HK-2 (cell line): ENCODE measurements around the gene APOA5.
"Not testable (repeated sequence)": the region's sequence is repeated elsewhere in the genome, so short reads cannot be mapped to it uniquely, and the experiment has no call there.

Source experiments
- DNase-seq: peaks from one replicate; pipeline ENCODE4 v3.0.0-alpha.2; 2018; ENCODE audit not compliant: unreplicated experiment

The APOA5 gene

GRCh38 chr11:116827461-116827860, 35.8 kb upstream of the APOA5 start:
- no peak for DNase-seq

DNA sequence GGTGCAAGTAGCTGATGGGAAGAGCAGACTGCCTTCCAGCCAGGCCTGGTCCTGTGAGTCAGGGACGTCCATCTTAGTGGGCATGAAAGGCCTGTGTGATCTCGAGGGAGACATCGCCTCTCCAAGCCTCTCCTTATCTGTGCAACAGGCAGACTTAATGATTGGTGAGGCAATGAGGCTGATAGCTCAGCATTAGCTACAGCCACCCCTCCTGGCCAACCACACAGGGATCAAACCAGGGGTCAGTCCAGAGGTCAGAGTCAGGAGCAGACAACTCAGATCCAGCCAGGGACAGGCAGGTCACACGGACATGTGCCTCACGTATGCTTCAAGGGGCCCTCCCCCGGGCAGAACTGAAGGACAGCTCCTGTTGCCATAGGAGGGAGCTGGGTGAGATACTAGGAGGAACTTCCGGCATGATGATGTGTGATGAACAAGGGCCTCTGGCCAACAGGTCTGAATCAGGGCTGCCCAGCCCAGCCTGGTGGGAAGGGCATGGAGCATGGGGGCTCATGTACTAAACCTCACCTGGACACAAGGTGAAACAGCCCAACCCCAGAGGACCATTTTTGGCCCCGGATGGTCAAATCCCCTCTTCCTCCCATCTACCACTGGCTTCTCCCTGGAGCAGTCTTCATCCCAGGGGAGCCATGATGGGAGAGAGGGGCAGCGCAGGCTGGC, 35.2 kb upstream of the APOA5 start:
- DNase-seq: no peak

DNA sequence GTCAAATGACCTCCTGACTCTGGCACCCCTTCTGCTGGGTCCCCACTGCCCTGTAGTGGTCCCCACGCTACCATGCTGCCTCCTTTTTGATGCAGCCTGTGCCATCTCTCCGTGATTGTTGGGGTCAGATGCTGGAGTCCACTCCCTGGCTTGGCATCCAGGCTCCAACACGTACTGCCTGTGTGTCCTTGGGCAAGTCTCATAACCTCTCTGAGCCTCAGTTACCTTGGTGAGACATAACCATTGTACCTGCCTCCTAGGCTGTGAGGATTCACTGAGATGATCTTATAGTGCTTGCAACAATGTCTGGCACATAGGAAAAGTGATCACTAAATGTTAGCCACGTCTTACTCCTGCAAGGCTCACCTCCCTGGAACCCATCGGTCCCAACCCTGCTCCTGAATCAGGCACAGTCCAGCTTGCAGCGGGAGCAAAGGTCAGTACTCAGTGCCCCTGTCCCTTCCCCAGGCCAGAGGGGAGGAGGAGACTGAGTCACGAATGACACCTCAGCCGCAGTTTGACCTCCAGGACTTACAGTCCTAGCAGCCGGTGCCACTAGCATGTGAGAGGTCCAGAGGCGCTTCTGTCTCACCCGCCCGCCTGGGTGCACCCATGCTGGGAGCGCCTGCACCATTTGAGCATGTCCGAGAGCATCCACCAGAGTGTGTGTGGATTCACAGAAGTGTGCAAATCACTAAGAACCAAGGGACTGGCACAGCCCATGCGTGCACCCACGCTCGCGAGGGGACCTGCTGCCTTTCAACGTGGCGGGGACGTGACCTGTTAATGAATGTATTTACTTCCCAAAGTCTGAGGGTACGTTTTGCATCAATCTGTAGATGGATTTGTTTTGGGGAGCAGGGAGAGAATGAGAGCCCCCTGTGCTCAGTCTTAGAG, 34.4 kb upstream of the APOA5 start:
- DNase-seq: no peak

GRCh38 chr11:116825434-116825833, 33.8 kb upstream of the APOA5 start:
- DNase-seq: no peak

- no peak for DNase-seq
Observed at GRCh38 chr11:116823031-116823843, 31.6 kb upstream of the APOA5 start, which contains the start of gene APOA4. Gene APOA4 (minus strand): TSS chr11:116823304. CDS start chr11:116823191, 113 bp downstream.

- DNase-seq: no peak
Observed at GRCh38 chr11:116822575-116822974, 30.9 kb upstream of the APOA5 start.

- DNase-seq: no peak
Observed at GRCh38 chr11:116821050-116821918, 29.6 kb upstream of the APOA5 start.

DNA sequence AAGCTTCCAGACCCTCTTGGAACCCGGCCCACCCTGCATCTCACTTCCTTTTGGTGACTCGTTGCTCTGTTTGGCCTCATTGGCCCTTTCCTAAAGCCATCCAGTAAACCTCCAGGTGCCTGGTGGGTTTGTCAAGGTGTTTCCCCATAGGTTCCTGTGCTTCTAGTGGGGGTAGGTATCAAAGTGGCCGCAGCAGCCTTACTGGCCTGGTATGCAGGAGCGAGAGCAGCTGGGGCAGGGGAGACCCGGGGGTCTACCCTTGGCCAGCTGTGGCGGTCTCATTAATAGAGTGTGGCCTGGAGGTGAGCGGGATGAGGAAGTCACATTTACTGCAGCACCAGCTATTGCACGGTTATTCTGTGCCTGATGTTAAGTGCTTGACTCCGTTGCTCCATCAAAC, 27.4 kb upstream of the APOA5 start:
- DNase-seq: no peak

- no peak for DNase-seq
Observed at GRCh38 chr11:116814502-116814901, 22.8 kb upstream of the APOA5 start.

DNA sequence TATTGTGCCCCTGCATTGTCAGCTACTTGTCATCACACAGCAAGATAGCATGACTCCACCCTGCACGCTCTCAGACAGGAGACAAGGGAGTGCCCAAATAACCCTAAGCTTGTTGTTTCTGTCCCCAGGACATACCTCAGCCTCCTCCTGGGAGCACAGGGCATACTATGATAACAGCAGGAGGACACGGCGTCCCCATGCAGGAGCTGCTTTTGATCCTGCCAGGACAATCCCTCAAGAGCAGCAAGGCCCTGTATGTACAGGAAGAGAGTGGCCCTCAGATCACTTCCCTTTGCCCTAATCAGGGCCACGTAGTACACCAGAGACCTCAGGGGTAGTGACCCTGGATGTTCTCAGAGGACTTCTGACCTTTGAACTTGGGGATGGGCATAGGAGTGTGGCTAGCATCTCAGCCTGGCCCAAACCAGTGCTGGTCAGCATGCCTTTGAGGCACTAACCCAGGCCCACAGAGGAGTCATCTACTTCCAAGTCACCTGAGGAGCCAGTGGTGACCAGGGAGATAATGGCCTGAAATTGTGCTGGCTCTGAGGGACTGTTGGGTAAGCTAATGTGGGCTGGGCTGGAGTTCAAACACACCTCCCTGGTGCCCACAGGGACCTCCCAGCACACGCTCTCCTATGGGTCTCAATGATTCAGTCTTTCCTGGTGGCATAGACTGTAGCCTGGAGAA, 22.2 kb upstream of the APOA5 start:
- no peak for DNase-seq

- DNase-seq: no peak
Observed at GRCh38 chr11:116813170-116813569, 21.5 kb upstream of the APOA5 start.

GRCh38 chr11:116812109-116812508, 20.4 kb upstream of the APOA5 start:
- DNase-seq: no peak

DNA sequence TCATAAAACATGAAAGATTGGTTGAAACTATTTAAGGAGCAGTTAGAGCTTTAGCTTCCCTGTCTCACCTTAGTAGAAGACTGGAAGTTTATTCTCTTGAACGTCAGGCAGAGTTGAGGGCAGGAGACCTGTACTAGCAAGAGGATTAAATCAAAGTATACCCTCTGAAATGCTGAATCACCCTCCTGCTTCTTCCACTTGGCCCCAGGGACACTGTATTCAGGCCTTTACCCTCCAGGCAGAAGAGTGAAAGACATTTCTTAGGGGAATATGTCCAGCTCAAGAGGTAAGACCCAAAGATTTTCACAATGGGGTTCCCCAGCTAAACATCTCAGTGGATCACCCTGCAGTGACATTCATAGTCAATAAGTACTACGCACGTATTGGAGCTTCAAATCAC, 19.5 kb upstream of the APOA5 start:
- DNase-seq: no peak

- no peak for DNase-seq
Observed at GRCh38 chr11:116808262-116809175, 16.8 kb upstream of the APOA5 start.

- no peak for DNase-seq
Observed at GRCh38 chr11:116807601-116808261, 16.1 kb upstream of the APOA5 start.

DNA sequence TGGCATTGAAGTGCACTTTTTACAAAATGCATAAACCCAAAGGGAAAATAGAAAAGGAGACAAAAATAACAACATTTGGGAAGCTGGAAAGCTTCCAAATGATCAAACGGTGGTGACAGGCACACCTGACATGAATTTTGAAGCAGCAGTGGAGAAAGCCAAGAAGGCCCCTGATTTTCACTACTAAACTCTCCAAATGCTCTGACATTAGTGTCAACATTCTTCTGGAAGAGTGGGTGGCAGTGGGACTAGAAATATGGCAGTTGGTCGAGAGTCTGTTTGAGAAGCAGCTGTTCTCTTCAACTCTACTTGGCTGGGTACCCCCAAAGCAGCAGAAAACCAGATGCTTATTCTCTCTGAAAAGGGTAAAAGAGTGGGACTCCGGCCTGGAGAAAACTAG, 12.3 kb upstream of the APOA5 start:
- no peak for DNase-seq

DNA sequence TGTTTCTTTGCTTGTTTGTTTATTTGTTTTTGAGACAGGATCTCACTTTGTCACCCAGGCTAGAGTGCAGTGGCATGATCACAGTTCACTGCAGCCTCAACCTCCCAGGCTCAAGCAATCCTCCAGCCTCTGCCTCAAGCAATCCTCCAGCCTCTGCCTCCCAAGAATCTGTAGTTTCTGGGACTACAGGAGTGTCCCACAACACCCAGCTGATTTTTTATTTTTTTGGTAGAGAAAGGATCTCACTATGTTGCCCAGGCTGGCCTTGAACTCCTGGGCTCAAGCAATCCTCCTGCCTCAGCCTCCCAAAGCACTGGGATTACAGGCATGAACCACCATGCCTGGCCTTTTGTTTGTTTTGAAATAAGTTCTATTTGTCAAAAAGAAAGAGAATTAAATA, 10.0 kb upstream of the APOA5 start:
- not testable (repeated sequence) for DNase-seq

DNA sequence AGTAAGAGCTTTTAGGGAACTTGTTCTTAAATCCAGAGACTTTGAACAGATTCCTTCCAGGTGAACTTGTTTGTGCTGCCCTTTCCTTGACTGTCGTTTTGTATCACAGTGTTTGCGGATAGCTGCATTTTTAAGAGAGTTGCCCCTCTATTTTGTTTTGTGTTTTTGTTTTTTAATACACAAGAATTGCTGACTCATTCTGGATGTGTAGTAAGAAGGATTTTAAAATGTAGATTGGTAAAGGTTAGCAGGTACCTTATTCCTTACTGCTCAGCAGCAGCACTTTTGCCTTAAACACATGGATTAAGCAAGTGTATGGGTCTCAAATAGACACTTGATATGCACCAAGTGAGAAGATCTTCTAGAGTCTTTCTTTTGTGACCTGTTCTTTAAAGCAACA, 8.9 kb upstream of the APOA5 start:
- DNase-seq: no peak

GRCh38 chr11:116798368-116798767, 6.7 kb upstream of the APOA5 start:
- DNase-seq: no peak
